Measurements from ENCODE around the gene SELENOS.
A peak's percentile ranks its signal among the peaks of the same experiment; 100 is the strongest.

Gene SELENOS

GRCh38 chr15:101276501-101277037, 716 bp downstream of the SELENOS start:
- no peak for DNase-seq (ENCODE audit: low read depth in 3 of 3)

GRCh38 chr15:101275018-101275417, 2.3 kb downstream of the SELENOS start:
- no peak for DNase-seq (ENCODE audit: low read depth in 3 of 3)

GRCh38 chr15:101273534-101273933, 3.8 kb downstream of the SELENOS start:
- no peak for DNase-seq (ENCODE audit: low read depth in 3 of 3)

- no peak for DNase-seq (ENCODE audit: low read depth in 3 of 3)
These were observed 4.7 kb downstream of the SELENOS start for GRCh38 chr15:101272584-101272983.

DNA sequence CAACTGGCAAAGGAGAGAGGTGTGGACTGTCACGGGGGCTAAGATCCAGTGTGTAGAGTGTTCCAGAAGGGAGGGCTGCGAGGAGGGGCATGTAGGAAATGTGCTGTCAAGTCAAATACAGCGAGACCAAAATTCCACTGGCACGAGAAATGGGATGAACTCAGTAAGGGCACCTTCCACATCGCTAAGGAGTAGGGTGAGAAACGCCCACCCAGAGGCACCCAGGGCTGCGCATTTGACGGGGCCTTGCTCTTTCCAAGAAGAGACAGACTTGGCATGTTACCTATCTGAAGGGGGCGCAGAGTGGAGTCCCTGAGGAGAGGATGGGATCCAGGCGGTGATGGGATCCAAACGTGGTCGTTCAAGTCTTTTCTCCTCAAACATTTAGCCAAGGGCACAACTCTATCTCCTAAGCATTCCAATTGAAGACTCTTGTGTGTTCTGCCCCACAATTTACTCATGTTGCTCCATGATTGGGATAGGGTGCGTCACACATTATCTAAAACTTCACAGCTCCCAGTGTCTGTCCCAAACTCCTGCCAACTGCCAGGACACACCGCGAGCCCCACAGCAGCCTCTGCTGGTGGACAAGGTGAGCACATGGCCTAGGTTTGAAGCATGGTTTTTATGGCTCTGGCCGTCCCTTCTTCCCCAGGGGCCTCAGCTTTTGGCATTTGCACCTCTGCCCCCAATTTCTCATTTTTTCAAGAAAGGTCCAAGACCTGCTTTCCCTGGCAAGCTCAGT, 7.6 kb downstream of the SELENOS start:
- DNase-seq (ENCODE audit: low read depth in 3 of 3) = no peak

DNA sequence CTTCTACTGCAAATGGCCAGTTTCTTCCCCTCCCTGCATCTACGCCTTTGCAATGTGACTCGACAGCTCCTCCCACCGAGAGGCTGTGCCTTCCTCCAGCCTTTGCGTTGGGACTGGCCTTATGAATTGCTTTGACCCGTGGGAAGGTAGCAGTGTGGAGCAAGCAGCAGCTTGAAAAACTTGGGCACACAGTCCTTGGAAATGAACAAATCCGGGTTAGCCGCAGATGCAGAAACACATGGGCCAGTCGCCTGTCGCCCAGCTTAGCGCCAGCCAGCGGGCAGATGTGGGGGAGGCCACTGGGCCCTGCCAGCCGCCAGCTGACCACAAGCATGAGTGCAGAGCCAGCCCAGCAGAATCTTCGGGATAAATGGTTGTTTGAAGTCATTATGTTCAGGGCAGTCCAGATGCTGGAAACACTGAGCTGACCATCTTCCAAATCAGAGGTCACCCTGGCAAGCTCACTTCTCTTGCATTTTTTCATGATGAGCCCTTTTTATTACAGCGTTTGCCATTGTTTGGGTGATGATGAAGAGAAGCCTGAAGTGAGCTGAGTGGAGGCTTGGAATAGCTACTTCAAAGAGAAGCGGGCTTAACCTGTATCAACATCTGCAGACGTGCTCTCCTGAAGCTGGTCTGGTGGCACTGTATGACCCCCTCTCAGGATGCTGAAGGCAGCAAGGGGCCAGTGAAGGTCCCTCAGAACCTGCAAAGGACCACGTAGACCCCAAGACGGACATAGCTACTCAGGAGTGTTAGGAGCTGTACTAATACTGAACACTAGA, 9.8 kb downstream of the SELENOS start:
- DNase-seq (ENCODE audit: low read depth in 3 of 3) = no peak

GRCh38 chr15:101266787-101267186, 10.5 kb downstream of the SELENOS start:
- DNase-seq (ENCODE audit: low read depth in 3 of 3) = no peak

GRCh38 chr15:101266034-101266433, 11.3 kb downstream of the SELENOS start:
- DNase-seq (ENCODE audit: low read depth in 3 of 3) = no peak

DNA sequence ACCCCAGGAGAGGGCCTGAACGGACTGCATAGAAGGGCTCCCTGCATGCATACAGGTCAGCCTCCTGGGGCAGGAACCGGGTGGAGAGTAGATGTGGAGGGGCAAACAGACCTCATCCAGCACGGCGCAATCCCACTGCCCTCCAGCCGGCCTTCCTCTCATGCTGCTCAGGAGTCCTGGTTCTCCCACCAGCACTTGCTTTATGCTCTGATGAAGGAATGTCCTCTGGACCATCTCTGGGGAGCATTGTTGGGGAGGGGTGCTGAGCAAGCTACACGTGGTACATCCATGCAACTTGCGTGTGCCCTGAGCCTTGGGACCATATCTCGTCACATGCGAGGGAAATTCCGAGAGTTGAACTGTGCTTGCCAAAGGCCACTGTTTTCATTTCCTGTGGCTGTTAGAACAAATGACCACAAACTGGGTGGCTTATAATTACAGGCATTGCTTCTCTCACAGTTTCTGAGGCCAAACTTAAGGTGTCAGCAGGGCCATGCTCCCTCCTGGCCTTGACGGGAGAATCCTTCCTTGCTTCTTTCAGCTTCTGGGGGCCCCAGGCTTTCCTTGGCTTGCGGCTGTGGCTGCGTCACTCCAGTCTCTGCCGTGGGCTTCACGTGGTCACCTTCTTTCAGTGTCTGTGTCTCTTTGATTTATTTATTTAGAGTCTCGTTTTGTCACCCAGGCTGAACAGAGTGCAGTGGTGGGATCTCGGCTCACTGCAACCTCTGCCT, 12.2 kb downstream of the SELENOS start:
- DNase-seq (ENCODE audit: low read depth in 3 of 3) = no peak

GRCh38 chr15:101264011-101264410, 13.3 kb downstream of the SELENOS start:
- DNase-seq (ENCODE audit: low read depth in 3 of 3) = no peak

DNA sequence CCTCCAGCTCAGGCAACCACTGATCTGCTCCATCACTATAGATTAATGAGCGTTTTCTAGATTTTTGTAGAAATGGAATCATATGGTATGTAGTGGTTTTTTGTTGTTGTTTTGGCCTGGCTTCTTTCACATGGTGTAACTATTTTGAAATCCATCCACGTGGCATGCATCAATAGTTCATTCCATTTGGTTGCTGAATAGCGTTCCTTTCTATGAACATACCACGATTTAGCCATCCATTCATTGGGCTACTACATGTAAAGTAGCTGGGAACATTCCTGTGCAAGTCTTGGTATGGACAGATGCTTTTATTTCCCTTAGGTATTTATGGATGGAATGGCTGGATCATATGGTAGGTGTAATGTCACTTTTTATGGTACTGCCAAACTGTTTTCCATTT, 14.7 kb downstream of the SELENOS start:
- DNase-seq (ENCODE audit: low read depth in 3 of 3) = no peak

DNA sequence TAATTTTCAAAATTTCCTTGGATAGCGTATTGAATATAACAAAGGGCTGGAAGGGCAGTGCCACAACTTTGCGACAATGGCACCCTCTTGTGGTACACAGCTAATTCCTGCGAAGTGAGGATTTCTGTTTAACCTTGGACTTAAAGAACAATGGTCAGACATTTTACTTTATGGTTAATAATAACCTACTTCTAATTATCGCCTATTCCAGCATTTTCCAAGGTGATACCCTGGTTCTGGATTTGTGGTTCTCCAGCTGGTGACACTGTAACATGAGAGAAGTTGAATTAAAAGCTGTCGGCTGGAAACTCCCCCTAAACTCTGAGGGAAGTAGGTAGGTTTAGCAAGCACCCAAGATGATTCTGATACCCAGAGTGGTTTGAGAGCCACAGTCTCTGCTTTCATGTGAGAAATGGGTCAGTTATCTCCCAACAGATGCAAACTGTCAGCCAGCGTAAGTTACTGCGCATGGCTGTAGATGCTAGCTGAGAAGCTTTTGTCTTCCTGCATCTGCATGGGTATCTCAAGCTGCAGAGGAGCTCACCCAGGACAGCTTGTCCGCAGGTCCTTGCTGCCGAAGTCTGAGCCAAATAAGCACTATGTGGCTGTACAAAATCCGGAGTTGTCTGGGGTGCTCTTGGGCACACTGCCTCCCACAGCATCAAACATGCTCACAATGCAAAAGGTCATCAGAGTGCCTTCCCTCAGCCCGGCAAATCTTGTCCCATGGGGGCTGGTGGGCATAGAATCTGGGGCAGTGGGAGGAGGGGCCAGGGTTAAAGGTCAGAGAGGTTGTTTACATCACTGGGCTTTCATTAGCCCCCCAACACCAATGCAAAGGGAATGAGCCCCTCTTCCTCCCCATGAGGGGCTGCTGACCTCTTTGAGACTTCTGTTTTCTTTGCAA, 18.8 kb downstream of the SELENOS start:
- DNase-seq (ENCODE audit: low read depth in 3 of 3) = no peak

- DNase-seq (ENCODE audit: low read depth in 3 of 3) = no peak
These were observed 20.5 kb downstream of the SELENOS start for GRCh38 chr15:101256757-101257156.

- no peak for DNase-seq (ENCODE audit: low read depth in 3 of 3)
These were observed 21.6 kb downstream of the SELENOS start for GRCh38 chr15:101255615-101256241.

DNA sequence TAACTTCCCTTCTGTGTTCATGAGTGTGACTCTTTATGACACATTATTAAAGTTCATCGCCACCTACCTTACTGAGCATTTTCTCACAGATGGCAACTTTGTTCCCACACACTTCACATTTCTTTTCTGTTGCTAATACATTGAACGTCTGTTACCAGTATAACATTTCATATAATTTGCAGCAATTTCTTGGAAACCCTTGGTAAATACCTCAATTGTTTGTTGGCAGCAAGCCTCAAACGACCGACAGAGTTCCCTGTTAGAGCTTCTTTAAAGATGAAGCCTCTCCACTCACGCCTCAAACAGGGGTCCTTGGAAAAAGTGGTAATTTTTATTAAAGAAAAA, 22.3 kb downstream of the SELENOS start:
- no peak for DNase-seq (ENCODE audit: low read depth in 3 of 3)

DNA sequence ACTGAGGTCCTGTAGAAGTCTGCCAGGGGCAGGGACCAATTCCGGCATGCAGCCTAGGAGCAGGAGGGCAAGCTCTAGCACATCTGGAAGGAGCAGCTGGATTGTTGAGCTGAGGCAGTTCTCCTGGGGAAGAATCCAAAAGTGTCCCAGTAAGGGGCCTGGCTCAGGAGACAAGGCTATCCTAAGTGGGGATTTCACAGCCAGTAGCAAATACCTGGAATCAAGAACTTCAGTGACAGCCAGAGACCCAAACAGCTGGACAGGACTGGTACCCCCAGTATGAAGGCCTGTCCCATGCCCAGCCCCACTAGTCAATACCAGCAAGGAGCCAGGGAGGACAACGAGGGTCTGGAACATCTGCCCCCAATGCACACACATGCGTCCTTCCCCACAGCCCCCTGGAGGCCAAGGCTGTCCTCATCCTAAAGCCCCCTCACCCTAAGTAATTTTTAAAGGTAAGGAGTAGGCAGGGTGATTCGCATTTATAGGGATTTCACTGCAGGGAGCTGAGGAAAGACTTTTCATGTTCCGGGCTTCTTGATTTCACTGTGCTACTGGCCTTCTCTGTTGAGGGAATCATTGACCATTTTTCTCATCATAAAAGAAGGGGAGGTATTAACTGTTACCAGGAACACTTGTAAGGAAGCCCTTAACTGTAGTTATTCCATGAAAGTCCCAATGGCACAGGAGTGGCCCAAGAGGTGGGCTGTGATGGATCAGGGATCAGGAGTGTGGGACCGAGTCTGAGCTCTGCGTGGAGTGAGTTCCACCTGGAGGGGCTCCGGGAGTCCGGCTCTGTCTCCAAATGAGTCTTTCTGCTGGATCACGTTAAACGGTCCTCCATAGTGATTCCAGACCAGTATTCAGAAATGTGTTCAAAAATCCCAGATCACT, 22.9 kb downstream of the SELENOS start:
- no peak for DNase-seq (ENCODE audit: low read depth in 3 of 3)

DNA sequence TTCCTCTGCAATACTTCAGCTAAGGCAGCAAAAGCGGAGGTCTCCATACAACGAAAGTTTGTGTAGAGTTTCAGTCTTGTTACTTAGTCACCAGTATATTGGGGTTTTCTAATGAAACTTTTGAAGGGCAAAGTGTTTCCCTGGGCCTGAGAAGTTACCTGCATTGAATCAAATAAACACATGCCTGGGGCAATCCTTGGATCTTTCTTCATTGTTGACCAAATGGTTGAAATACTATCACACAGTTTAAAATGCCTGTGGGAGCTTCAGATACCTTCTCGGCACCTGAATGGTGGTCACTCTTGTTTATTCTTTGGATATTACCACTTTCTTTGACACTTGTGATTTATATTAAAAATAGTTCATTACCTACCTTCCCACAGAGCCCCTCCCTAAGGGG, 24.4 kb downstream of the SELENOS start:
- no peak for DNase-seq (ENCODE audit: low read depth in 3 of 3)

- DNase-seq (ENCODE audit: low read depth in 3 of 3) = peak; percentile 76 to 80 (median 77)
These were observed 25.2 kb downstream of the SELENOS start, which contains the start of gene CHSY1 for GRCh38 chr15:101251830-101252820. CHSY1 (minus strand) TSS chr15:101252048; CDS start chr15:101251456, 592 bp downstream.
